Epithelial cell of prostate (primary cell): ENCODE data around the gene FAR2.
"Not testable (repeated sequence)": the region's sequence is repeated elsewhere in the genome, so short reads cannot be mapped to it uniquely, and the experiment has no call there.

Experiments
- DNase-seq: peaks from one replicate; pipeline ENCODE4 v3.0.0-alpha.2; 2011; ENCODE audit warnings: low read depth, low spot score
- H3K27ac ChIP-seq: fragments of 450-650 bp; 2 replicates; pipeline ENCODE4 v1.5.1; 2017; ENCODE audit warnings: mild to moderate bottlenecking

The FAR2 gene

DNA sequence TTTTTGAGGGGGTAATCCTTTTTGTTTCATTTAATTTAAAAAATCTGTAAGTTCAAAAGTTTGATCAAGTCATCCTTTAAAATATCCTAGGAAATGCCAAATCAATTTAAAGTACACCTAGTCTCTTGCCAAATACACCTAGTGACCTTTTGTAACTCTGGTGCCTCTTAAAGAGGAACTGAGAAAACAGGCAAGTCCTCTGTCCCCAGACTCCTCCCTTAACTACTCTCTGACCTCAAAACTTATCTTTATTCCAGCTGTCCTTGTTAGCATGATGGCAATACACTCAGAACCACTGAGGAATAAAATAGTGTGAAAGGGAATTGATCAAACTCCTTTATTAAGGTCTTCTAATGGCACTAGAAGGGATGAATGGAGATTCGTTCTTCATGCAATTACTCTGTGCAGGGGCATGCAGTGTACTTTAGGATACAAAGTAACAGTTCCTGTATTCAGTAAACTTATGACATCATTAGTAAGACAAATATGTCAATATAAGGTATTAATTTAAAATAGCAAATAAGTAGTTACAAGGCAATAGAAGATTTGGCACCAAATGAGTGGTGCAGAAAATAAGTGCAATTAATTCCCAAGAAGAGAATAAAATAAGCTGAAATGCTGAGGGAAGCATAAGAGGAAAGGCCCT lies 3.3 kb downstream of the FAR2 start:
- no peak overlapping the region for H3K27ac ChIP-seq
- no peak for DNase-seq

DNA sequence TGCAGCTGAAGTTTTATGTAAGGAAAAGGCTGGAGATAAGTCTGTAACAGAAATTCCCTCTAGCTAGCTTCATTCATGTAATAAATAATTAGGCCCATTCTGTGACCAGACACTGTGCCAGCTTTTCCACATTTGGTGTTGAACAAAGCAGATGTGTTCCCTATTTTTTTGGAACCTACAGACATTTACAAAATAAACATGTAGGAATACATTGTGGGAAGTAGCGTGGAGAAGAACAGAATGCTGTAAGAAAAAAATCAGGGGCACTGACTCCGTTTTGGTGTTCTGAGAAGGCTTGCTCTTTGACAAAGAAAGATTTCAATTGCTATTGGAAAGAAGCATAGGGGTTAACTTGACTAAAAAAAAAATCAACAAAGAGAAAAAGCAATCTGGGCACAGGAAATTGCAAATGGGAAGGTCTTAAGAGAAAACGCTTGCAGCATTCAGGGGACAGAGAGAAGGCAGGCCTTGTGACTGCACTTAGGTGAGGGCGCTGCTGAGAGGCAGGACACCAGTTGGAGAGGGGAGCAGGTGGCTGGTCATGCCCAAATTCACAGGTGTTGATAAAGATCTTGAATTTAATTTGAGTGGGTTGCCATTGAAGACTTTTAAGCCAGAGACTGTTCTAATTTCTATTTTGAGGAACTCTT lies 4.0 kb downstream of the FAR2 start:
- no peak overlapping the region for H3K27ac ChIP-seq
- DNase-seq: no peak

DNA sequence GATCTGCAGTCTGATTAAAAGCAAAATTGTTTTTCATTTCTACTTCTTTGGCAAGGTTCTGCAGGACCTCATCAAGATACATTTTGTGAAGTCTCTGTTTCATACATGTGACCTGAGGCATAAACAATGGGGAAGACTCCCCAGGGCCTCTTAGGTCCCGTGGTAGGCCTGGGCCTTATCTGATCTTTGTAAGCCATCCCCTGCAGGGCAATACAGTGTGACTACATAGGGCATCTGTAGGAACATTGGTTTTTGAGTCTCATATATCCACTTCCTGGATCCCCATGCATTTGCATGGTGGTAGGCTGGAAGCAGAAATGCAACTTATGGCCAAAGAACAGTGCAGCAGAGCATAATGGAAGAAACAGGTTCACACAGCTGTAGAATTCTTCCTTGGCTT lies 6.0 kb downstream of the FAR2 start:
- no peak overlapping the region for H3K27ac ChIP-seq
- DNase-seq: no peak

DNA sequence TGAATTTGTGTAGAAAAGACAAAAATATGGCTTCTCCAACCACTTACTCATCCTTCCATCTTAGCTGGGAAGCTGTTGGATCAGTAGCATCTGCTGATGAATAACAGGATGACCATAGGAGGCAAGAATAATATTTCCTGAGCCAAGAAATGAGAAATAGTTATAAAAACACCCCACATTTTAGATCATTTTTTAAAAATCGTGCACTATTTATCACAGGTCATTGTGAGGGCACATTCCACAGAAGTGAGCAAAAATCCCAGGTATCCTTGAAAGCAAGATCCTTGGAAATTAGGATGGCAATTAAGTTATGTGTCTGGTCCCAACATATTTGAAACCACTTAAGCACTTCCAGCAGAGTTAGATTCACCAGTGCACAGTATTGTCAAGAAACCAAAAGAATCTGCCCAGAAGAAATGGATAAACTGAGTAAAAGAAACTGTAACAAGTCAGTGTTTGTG lies 8.4 kb downstream of the FAR2 start:
- no peak overlapping the region for H3K27ac ChIP-seq
- DNase-seq: no peak

DNA sequence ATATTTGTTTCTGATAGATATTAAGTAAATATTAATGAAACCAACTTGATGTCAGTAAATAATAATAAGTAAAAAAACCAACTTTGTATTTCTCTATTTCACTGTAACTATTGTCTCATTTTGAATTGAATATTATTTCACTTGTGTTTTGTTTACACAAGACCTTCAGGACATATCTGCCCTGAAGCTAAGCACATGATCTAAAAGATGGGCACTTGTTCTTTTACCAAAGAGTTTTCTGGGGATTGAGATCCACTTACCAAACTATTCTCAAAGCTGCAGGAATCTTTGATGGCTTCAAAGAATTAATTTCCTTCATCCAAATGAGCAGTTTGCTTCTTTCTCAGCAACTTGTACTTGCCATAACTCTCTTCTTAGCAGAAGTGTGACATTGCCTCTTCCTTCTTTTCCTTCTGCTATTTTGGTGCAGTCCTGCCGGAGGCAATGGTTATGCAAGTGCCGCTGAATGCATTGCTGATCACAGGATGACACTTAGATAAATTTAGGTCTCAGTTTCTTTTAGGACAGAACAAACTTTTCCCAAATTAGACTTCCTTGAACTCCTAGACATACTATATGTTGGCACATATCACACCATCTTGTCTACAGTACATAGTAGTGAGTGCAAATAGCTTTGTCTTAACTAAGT lies 9.2 kb downstream of the FAR2 start:
- no peak for DNase-seq
- no peak overlapping the region for H3K27ac ChIP-seq

DNA sequence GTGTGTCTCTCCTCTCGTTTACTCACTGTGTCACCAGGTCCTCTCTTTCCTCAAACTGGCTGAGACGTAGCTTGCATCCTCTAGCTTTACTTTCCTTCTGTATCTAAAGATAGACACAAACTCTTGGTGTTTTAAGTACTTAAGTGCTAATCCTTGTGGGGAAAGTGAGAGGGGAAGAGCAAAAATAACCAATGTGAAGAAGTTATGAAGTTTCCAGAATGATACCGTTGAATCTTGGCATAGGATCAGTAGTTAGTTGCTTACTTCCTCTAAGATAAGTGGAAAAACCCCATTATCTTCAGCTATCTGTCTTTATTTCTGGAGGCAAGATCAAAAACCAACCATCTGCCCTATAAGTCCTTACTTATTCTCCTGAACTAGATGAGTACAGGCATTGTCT lies 10.6 kb downstream of the FAR2 start:
- no peak overlapping the region for H3K27ac ChIP-seq
- no peak for DNase-seq

DNA sequence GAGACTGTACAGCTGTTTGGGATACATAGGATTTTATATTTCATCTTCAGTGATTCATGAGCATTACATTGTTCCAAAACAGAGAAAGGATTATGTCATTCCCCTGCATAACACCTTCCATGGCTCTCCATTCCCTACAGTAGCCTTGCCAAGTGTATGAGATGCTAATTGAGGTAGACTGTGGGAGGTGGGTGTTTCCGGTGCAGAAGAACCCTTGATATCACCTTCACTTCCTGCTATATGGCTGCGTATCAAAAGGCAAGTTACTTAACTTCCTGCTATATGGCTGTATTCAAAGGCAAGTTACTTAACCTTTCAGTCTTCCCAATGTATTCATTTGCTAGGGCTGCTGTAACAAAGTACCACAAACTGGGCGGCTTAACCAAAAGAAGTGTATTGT lies 11.2 kb downstream of the FAR2 start:
- no peak for DNase-seq
- no peak overlapping the region for H3K27ac ChIP-seq

DNA sequence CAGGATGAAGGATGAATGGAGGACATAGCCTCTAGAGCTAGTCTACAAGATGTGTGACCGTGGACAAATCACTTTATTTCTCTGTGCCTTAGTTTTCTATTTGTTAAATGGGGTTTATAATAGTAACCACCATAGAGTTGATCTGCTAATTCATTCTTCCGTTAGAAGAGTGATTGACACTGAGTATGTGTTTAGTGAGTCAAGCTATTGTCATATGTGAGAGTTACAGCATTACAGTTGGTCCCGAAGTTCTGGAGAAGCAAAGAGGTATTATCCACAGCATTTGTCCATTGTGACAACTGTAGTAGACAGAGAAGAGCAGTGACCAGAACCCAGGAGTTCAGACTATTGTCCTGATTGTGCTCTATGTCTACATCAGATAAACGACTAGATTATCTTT lies 14.1 kb downstream of the FAR2 start:
- H3K27ac ChIP-seq: no peak overlapping the region

DNA sequence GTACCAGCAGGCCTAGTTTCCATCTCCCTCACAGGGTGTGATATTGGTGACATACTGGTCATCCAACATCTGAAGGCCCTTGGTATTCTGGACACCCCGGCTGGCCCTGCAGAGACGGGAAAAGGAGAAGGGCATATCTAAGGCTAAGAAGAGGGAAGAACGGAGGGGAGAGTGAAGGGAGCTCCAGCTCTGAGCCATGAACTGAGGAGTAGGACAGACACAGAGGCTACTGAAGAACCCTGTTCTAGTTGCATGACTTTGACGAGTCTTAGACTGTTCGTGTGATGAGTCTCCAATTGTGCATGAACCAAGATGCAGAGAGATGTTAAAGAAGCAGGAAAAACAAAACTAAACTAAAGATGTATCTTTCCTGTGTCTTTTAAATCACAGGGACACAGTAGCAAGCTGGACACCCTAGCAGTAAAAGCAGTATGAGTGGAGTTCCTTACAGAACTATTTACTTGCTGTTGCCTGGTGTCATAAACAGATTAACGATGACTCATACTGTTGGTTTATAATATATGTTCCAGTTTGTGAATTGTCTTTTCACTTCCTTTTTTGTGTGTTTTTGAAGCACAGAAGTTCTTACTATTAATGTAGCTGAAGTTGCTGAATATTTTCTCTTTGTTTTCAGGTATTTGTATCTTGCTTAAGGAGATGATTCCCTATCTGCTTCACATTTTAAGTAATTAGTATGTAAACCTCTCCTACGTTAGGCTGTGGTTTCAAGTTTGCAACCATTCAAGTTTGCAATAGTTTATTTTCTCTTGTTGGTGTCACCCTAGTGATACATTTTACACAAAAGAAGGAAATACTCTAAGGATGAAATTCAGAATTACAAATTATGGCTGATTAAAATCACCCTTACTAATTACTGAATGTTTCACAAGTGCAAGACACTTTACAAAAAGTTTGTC lies 15.7 kb downstream of the FAR2 start:
- peak; percentile 12 for DNase-seq
- no peak overlapping the region for H3K27ac ChIP-seq

More for the DNA sequence above, 14.1 kb downstream of the FAR2 start:
- no peak for DNase-seq

DNA sequence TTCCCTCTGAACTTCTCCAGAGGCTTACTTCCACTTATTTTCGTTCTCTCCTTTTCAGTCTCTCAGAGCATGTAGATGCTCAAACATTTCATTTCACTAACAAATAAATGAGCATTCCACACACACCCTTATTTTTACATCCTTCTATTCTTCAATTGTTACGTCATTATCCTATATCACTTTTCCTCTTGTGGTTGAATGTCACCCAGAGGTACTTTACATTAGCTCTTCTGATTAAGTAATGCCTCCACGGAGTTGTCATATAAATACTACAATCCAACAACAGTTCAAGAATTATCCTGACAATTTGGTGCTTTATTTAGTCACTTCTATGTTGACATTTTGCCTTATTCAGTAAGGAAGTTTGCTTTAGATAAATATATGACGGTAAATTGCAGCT lies 18.4 kb downstream of the FAR2 start:
- no peak for DNase-seq
- no peak overlapping the region for H3K27ac ChIP-seq

DNA sequence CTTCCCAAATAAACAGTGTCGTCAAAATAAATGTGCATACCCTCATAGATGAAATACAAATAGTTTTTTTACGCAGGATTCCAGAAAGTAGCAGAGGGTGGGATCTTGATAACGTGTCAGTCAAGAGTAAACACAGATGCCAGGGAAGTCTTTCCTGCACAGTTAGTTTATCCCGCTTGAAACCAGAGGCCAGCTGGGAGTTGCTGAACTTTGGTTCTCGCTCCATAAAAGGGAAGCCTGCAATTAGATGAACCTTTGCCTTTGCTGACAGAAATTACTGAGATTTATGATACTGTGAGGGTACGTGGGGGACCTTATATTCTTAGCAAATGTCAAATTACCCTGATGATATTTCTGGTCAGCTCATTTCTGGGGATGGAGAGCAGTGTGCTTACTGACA lies 18.9 kb downstream of the FAR2 start:
- no peak for DNase-seq

DNA sequence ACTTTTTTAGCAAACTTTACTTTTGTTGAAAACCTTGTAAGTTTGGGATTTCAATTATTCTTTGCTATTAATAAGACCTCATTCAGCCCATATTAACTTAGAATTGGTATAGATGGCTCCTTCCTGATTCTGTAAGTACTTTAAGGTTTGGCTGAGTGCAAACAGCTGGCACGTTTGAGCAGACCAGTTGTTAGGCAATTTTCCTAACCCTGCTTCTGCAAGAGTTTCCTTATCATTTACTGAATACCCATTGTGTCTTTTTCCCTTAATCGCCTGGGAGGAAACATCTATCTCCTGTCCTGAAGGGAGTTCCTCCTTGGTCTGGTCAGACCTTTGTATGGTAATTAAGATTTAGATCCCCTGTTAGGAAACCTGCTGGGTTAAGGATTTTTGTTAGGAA lies 20.9 kb downstream of the FAR2 start:
- not testable (repeated sequence) for H3K27ac ChIP-seq, DNase-seq

More for the DNA sequence above, 18.9 kb downstream of the FAR2 start:
- H3K27ac ChIP-seq: no peak overlapping the region

DNA sequence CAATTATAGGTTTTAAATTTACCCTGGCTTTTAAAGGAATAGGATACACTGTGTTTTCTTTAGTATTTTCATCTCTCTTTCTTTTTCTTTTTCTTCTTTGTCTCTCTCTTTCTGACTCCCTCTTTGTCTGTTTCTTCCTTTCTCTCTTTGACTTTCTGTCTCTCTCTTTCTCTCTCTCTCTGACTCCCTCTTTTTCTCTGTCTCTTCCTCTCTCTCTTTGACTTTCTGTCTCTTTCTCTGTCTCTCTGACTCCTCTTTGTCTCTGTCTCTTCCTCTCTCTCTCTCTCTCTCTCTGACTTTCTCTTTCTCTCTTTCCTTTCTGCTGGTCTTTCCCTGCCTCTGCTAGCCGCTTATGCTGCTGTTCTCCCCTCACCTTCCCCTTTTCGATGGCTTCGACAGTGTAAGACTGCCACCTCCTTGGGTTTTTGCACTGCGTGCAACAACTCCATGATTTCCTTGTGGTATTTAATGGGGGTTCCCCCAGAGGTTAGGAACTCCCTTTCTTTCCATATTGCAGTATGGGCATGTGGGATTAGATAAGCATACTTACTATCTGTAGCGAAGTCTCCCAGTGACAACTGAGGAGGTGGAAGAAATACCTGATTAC lies 21.5 kb downstream of the FAR2 start:
- H3K27ac ChIP-seq: not testable (repeated sequence)

DNA sequence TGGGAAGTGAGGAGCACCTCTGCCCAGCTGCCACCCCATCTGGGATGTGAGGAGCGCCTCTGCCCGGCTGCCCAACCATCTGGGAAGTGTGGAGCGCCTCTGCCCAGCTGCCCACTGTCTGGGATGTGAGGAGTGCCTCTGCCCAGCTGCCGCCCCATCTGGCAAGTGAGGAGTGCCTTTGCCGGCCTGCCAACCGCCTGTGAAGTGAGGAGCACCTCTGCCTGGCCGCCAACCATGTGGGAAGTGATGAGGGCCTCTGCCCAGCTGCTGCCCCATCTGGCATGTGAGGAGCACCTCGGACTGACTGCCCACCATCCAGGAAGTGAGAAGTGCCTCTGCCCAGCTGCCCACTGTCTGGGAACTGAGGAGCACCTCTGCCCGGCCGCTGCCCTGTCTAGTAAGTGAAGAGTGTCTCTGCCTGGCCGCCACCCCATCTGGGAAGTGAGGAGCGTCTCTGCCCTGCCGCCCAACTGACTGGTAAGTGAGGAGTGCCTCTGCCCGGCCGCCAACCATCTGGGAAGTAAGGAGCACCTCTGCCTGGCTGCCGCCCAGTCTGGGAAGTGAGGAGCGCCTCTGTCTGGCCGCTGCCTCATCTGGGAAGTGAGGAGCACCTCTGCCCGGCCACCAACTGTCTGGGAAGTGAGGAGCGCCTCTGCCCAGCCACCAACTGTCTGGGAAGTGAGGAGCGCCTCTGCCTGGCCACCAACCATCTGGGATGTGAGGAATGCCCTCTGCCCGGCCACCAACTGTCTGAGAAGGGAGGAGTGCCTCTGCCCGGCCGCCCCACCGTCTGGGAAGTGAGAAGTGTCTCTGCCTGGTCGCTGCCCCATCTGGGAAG lies 22.6 kb downstream of the FAR2 start:
- no peak for DNase-seq
- H3K27ac ChIP-seq: no peak overlapping the region

More for the DNA sequence above, 21.5 kb downstream of the FAR2 start:
- DNase-seq: not testable (repeated sequence)

DNA sequence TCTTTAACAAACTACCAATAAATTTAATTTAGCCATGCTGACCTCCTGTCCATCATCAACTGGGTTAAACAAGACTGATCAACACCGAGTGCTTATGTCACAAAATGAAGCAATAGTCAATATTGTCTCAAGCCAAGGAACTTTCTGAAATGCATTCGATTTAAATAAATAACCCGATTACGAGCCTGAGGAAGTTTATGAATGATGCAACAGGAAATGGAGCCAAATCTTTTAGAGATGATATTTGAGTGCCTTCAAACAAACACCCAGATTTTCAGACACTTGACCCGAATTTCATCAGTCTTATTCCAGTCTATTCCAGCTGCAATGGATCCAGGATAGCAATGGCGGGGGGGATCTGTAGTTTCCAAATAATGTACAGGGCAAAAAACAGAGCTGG lies 27.9 kb downstream of the FAR2 start:
- H3K27ac ChIP-seq: no peak overlapping the region
- no peak for DNase-seq

DNA sequence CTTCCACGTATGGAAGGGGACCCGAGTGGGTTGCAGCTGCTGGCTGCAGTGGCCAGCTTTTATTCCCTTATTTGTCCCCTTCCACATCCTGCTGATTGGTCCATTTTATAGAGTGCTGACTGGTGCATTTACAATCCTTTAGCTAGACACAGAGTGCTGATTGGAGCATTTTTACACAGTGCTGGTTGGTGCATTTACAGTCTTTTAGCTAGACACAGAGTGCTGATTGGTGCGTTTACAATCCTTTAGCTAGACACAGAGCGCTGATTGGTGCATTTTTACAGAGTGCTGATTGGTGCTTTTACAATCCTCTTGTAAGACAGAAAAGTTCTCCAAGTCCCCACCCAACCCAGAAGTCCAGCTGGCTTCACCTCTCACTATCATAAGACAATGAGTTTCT lies 33.2 kb downstream of the FAR2 start:
- DNase-seq: not testable (repeated sequence)

DNA sequence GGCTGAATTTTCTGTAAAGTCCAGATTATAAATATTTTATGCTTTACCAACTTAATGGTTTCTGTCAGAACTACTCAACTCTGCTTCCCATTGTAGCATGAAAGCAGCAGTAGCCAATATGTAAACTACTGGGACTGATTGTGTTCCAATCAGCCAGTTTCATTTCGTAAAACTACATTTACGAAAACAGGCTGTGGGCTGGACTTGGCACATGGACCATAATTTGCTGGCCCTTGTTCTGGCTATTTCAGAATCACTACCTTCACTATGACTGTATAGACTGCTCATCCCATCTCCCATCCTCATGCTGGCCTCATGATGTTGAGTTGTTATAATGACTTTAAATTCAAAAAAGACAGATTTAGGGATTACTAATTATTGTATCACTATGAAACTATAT lies 38.7 kb downstream of the FAR2 start:
- H3K27ac ChIP-seq: no peak overlapping the region
- DNase-seq: no peak

More for the DNA sequence above, 33.2 kb downstream of the FAR2 start:
- H3K27ac ChIP-seq: not testable (repeated sequence)

DNA sequence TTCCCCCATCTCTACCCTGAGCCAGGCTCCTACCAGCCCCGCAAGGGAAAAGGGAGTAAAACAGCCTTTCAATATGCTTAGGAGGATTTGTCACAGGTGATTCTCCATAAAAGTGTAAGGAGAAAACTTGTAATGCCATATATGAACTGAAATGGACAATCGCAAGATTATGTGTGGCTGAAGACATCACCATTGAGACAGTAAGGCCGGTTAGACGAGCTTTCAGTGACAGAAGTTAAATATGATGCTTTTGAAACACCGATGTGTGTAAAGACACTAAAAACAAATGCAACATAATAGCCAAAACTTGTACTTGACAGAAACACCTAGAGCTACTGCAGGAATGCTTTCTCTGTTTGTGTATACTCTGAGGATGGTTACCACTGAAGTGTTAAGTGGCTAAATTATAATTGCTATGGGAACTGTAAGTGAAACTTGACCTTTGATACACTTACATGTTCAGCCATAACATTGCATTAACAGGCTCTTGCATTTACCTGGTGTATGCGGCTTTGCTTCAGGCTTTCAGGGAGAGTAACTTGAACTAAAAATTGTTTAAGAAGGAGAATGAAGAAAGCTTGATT lies 42.3 kb downstream of the FAR2 start:
- no peak for DNase-seq

DNA sequence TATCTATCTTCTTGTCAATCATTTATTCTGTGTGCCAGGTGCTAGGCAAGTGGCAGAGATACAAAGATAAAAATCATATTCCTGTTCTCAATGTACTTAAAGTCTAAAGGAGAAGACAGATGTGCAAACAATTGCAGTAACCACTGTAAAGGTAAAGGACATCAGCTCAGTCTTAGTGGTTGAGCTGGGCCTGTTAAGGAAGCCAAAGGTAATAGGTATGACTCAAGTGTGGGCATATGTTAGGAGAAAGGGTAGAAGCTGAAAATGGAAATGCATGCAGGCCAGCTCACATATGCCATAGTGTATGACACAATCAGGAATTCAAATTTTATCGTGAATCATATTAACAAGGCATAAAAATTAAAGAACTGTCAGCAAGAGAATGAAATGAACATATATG lies 49.8 kb downstream of the FAR2 start:
- H3K27ac ChIP-seq: no peak overlapping the region
- DNase-seq: no peak

More for the DNA sequence above, 42.3 kb downstream of the FAR2 start:
- no peak overlapping the region for H3K27ac ChIP-seq
